ENCODE measurements around the gene CLK3.

The CLK3 gene

GRCh38 chr15:74613953-74614743 lies 1.5 kb upstream of the CLK3 start:
- Histone ChIP-seq H3K36me3 (peaks cover 2% of the 10 kb centered on the region), H3K9me3 (ENCODE audit: severe bottlenecking) (no peaks in the 10 kb centered on the region), H3K27ac (no peak overlapping the region; the same call in 1 of the 2 replicates), H3K27me3 (ENCODE audit: insufficient read depth, low read depth, severe bottlenecking) (no peaks in the 10 kb centered on the region), H3K4me3 (ENCODE audit: low read depth, low read length) (peak overlapping the region; percentile 93)
- DNase-seq: no peak
- TF ChIP-seq, protein P1, sequence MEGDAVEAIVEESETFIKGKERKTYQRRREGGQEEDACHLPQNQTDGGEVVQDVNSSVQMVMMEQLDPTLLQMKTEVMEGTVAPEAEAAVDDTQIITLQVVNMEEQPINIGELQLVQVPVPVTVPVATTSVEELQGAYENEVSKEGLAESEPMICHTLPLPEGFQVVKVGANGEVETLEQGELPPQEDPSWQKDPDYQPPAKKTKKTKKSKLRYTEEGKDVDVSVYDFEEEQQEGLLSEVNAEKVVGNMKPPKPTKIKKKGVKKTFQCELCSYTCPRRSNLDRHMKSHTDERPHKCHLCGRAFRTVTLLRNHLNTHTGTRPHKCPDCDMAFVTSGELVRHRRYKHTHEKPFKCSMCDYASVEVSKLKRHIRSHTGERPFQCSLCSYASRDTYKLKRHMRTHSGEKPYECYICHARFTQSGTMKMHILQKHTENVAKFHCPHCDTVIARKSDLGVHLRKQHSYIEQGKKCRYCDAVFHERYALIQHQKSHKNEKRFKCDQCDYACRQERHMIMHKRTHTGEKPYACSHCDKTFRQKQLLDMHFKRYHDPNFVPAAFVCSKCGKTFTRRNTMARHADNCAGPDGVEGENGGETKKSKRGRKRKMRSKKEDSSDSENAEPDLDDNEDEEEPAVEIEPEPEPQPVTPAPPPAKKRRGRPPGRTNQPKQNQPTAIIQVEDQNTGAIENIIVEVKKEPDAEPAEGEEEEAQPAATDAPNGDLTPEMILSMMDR (IDR thresholded peaks at IDR 0.05; ENCODE audit: low read depth, low read length): no peak

DNA sequence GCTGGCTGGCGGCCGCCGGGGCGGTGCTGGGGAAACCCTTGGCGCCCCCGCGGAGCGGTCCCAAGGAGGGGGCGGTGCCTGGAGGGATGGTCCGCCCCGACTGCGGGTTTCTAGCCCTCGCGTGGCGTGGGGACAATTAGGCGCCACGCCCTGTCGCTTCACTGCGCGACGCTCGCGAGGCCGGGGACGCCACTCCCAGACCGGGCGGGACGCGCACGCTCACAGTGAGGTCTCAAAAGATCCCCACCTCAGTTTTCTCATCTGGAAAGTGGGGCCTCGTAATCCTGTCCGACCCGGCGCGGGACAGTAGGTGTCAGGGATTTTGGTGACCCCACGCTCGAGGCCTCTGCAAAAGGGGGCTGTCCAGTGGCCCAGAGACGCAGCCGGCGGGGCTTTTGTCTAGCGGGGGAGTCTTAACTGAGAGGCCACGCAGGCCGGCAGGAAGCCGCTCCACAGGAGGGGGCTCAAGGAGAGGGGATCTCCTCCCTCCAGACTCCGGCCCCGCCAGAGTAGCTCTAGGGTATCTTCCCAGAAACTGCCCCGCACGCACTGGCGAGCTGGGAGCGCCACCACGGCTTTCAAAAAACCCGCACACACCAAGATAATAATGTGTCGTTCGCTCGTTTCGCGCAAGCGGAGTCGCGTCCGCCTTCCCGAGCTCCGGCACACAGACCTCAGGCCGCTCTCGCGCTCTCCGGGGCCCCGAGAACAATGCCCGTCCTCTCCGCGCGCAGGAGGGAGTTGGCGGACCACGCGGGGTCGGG lies 710 bp upstream of the CLK3 start:
- no peaks in the 10 kb centered on the region for H3K9me3 ChIP-seq (ENCODE audit: severe bottlenecking)
- no peaks in the 10 kb centered on the region for H3K27me3 ChIP-seq (ENCODE audit: insufficient read depth, low read depth, severe bottlenecking)
- TF ChIP-seq, protein P1 (IDR thresholded peaks at IDR 0.05; ENCODE audit: low read depth, low read length): no peak
- peaks cover 10% of the 10 kb centered on the region for H3K36me3 ChIP-seq
- peak; percentile 77 for DNase-seq
- H3K27ac ChIP-seq: peak overlapping the region; percentile 91
- H3K4me3 ChIP-seq (ENCODE audit: low read depth, low read length): peak overlapping the region; percentile 93

DNA sequence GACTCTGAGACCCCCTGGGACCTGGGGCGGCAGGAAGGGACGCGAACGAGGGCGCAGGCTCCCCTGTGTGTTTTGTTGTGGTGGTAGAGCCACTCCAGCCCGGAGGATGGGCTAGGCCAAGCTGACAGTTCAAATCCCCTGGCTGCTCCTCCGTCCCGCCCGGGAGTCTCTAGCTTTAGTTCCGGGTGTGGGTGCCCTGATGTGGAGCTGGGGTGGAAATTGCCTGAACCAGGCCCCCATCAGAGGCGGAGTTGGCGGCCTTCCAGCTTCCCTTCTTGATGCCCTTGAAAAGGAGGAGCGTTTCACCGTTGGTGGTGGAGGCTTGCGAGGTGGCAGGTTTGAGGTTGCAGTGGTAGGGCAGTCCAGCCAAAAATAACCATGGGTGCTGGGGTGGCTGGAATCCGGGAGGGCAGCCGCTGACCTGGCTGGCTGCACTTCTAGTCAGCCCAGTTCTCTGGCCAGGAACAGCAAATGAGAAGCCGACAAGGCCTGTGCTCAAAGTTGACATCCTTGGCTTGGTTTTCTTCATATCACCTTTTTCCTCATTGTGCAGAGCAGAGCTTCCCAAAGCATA lies 817 bp downstream of the CLK3 start:
- Histone ChIP-seq H3K9me3 (ENCODE audit: severe bottlenecking) (no peaks in the 10 kb centered on the region), H3K27me3 (ENCODE audit: insufficient read depth, low read depth, severe bottlenecking) (no peaks in the 10 kb centered on the region), H3K36me3 (peaks cover 25% of the 10 kb centered on the region), H3K27ac (peak overlapping the region; percentile 91), H3K4me3 (ENCODE audit: low read depth, low read length) (peak overlapping the region; percentile 93)
- no peak for DNase-seq
- TF ChIP-seq, protein P1 (IDR thresholded peaks at IDR 0.05; ENCODE audit: low read depth, low read length): no peak

GRCh38 chr15:74616996-74617395 lies 1.4 kb downstream of the CLK3 start:
- Histone ChIP-seq H3K4me3 (ENCODE audit: low read depth, low read length) (peak overlapping the region; percentile 93), H3K9me3 (ENCODE audit: severe bottlenecking) (no peaks in the 10 kb centered on the region), H3K27me3 (ENCODE audit: insufficient read depth, low read depth, severe bottlenecking) (no peaks in the 10 kb centered on the region), H3K27ac (no peak overlapping the region), H3K36me3 (peaks cover 31% of the 10 kb centered on the region)
- TF ChIP-seq, protein P1 (IDR thresholded peaks at IDR 0.05; ENCODE audit: low read depth, low read length): no peak
- no peak for DNase-seq

DNA sequence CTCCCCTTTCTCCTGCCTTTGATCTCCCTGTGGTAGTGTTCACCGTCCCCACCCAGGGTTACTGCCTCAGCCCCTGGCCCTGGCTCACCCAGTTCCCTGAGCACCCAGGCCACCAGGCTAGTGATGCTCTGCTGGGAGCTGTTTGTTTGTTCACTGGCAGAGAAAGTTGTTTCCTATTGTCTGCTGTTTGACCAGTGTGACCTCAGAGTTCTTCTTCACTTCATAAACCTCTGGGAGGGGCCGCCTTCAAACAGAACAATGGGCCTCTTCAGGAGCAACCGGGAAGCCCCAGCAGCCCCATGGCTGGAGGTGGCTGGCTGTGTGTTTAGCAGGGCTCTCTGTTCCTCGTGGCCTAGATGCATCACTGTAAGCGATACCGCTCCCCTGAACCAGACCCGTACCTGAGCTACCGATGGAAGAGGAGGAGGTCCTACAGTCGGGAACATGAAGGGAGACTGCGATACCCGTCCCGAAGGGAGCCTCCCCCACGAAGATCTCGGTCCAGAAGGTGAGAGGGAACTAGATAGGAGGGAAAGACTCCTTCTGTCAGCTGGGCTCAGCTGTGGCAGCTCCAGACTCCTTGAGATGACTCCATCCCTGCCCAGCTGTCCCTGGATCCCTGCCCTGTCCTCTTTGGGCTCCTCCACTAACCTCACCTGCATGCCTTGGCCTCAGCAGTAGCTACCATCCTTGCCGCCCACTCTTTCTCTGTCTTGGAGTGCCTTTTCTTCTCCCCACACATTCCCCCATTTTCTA lies 3.4 kb downstream of the CLK3 start:
- no peak overlapping the region for H3K4me3 ChIP-seq (ENCODE audit: low read depth, low read length)
- no peak overlapping the region for H3K27ac ChIP-seq
- DNase-seq: no peak
- TF ChIP-seq, protein P1 (IDR thresholded peaks at IDR 0.05; ENCODE audit: low read depth, low read length): no peak
- peaks cover 51% of the 10 kb centered on the region for H3K36me3 ChIP-seq
- no peaks in the 10 kb centered on the region for H3K9me3 ChIP-seq (ENCODE audit: severe bottlenecking)
- no peaks in the 10 kb centered on the region for H3K27me3 ChIP-seq (ENCODE audit: insufficient read depth, low read depth, severe bottlenecking)

Data from WERI-Rb-1 (cell line).